IMR-90 (cell line): Measurements from ENCODE around the gene GBP7. TPM values are rescaled to one million over a fixed set of nuclear protein-coding genes. Genes with fewer than 3 reads are reported as not detected.

Experiments used
- ATAC-seq: fragments of 200-7000 bp; cut with Tn5 transposase; 2 replicates; pipeline ENCODE4 v1.9.1; 2020; ENCODE audit warnings: low read depth, mild to moderate bottlenecking, moderate library complexity
- BruUV-seq: library from RNA; stranded (reverse); fragments of 400-500 nt; replicated peaks from 2 replicates; lab custom pipeline; 2021; lab: Mats Ljungman, UMichigan
- CTCF ChIA-PET: fragments of 300-600 bp; formaldehyde crosslinking; extraction: SDS; loops from one replicate; lab custom pipeline; 2021; ENCODE audit warnings: antibody characterized with exemption; lab: Yijun Ruan, JAX
- POLR2A ChIA-PET: fragments of 300-600 bp; sonication (Branson Sonifier 250); formaldehyde crosslinking; loops from one replicate; lab custom pipeline; 2022; ENCODE audit warnings: antibody characterized with exemption; ENCODE audit not compliant: unreplicated experiment; lab: Charles Lee
- DNase-seq: peaks from one replicate; pipeline ENCODE4 v3.0.0; 2013
- H2AFZ ChIP-seq: replicated peaks from 2 replicates; pipeline ENCODE3; 2013; ENCODE audit warnings: low read length, mild to moderate bottlenecking; ENCODE audit not compliant: poor library complexity
- H2AK5ac ChIP-seq: 2 replicates; pipeline ENCODE4 v1.6.1; 2013; ENCODE audit warnings: low read depth, low read length, inconsistent platforms
- H2AK9ac ChIP-seq: replicated peaks from 2 replicates; pipeline ENCODE3; 2013; ENCODE audit warnings: mild to moderate bottlenecking, low read depth, low read length, moderate library complexity; ENCODE audit not compliant: poor library complexity
- H2BK120ac ChIP-seq: 2 replicates; pipeline ENCODE4 v1.6.1; 2013; ENCODE audit warnings: low read depth, low read length, inconsistent platforms
- H2BK15ac ChIP-seq: 3 replicates; pipeline ENCODE4 v1.6.1; 2013; ENCODE audit warnings: low read depth, low read length, inconsistent platforms
- H2BK20ac ChIP-seq: 2 replicates; pipeline ENCODE4 v1.6.1; 2013; ENCODE audit warnings: low read depth, mild to moderate bottlenecking, inconsistent platforms, low read length, moderate library complexity
- H2BK5ac ChIP-seq: 2 replicates; pipeline ENCODE4 v1.6.1; 2013; ENCODE audit warnings: mild to moderate bottlenecking, low read depth, low read length, inconsistent platforms; ENCODE audit not compliant: poor library complexity, severe bottlenecking
- H3K14ac ChIP-seq: replicated peaks from 2 replicates; pipeline ENCODE4 v1.6.1; 2013; ENCODE audit warnings: low read depth, low read length, inconsistent platforms
- H3K18ac ChIP-seq: 2 replicates; pipeline ENCODE4 v1.6.1; 2013; ENCODE audit warnings: low read depth, low read length, control low read depth
- H3K23ac ChIP-seq: 2 replicates; pipeline ENCODE4 v1.6.1; 2013; ENCODE audit warnings: low read depth, low read length, inconsistent platforms
- H3K27ac ChIP-seq: 2 replicates; pipeline ENCODE4 v1.5.1; 2013; ENCODE audit warnings: mild to moderate bottlenecking, control low read depth, low read length; ENCODE audit not compliant: insufficient read depth
- H3K27me3 ChIP-seq: 2 replicates; pipeline ENCODE4 v1.6.1; 2013; ENCODE audit warnings: low read length; ENCODE audit not compliant: control insufficient read depth, insufficient read depth
- H3K36me3 ChIP-seq: 2 replicates; pipeline ENCODE4 v1.6.1; 2013; ENCODE audit warnings: low read length, mixed read lengths; ENCODE audit not compliant: control insufficient read depth, insufficient read depth
- H3K4ac ChIP-seq: 2 replicates; pipeline ENCODE4 v1.6.1; 2013; ENCODE audit warnings: low read depth, low read length, inconsistent platforms
- H3K4me1 ChIP-seq: 2 replicates; pipeline ENCODE4 v1.6.1; 2013; ENCODE audit warnings: low read length, mixed read lengths; ENCODE audit not compliant: control insufficient read depth, insufficient read depth
- H3K4me2 ChIP-seq: 2 replicates; pipeline ENCODE4 v1.6.1; 2013; ENCODE audit warnings: low read depth, mild to moderate bottlenecking, control low read depth, low read length, moderate library complexity
- H3K4me3 ChIP-seq: 2 replicates; pipeline ENCODE4 v1.5.1; 2013; ENCODE audit warnings: low read depth, mild to moderate bottlenecking, control low read depth, low read length, moderate library complexity; ENCODE audit not compliant: insufficient read depth
- H3K56ac ChIP-seq: 2 replicates; pipeline ENCODE4 v1.6.1; 2013; ENCODE audit warnings: low read length, inconsistent platforms; ENCODE audit not compliant: insufficient read depth; ENCODE audit errors: extremely low read depth
- H3K79me1 ChIP-seq, 2 experiments: 2 replicates each; pipeline ENCODE4 v1.6.1; 2013; ENCODE audit warnings: low read length in 2 of 2, inconsistent platforms in 1 of 2, low read depth in 1 of 2
- H3K9ac ChIP-seq: 2 replicates; pipeline ENCODE4 v1.6.1; 2013; ENCODE audit warnings: low read depth, low read length, control low read depth
- H3K9me1 ChIP-seq: 2 replicates; pipeline ENCODE4 v1.6.1; 2013; ENCODE audit warnings: low read length, inconsistent platforms; ENCODE audit not compliant: insufficient read depth
- H3K9me3 ChIP-seq: 2 replicates; pipeline ENCODE4 v1.6.1; 2013; ENCODE audit warnings: low read length; ENCODE audit not compliant: control insufficient read depth, insufficient read depth
- H4K20me1 ChIP-seq: 2 replicates; pipeline ENCODE4 v1.6.1; 2013; ENCODE audit warnings: low read length, inconsistent platforms; ENCODE audit not compliant: insufficient read depth
- H4K5ac ChIP-seq: 2 replicates; pipeline ENCODE4 v1.6.1; 2013; ENCODE audit warnings: mild to moderate bottlenecking, low read depth, low read length, control low read depth
- H4K8ac ChIP-seq, 2 experiments: 2 replicates each; pipeline ENCODE4 v1.6.1; 2013; ENCODE audit warnings: low read depth in 2 of 2, low read length in 2 of 2, control low read depth in 1 of 2, inconsistent platforms in 1 of 2
- H4K91ac ChIP-seq: 2 replicates; pipeline ENCODE4 v1.6.1; 2013; ENCODE audit warnings: low read depth, low read length, inconsistent platforms; ENCODE audit not compliant: insufficient read depth
- CEBPB ChIP-seq: IDR thresholded peaks from 2 replicates; pipeline ENCODE4 v1.6.1; 2012; ENCODE audit warnings: low read depth, low read length, improper control_type of control experiment
- CTCF ChIP-seq: conservative IDR thresholded peaks from 2 replicates; pipeline ENCODE4 v1.5.1; 2012; ENCODE audit warnings: mild to moderate bottlenecking, low read depth, low read length, improper control_type of control experiment
- MAZ ChIP-seq: IDR thresholded peaks from 2 replicates; pipeline ENCODE4 v1.6.1; 2012; ENCODE audit warnings: low read depth, mild to moderate bottlenecking, low read length, improper control_type of control experiment, moderate library complexity, borderline replicate concordance
- RAD21 ChIP-seq: IDR thresholded peaks from 2 replicates; pipeline ENCODE4 v1.6.1; 2012; ENCODE audit warnings: low read length, improper control_type of control experiment
- SMC3 ChIP-seq: fragments of 150-350 bp; IDR thresholded peaks from 2 replicates; pipeline ENCODE4 v1.6.1; 2016; ENCODE audit warnings: low read depth, mild to moderate bottlenecking, antibody characterized with exemption, low read length, moderate library complexity
- dilution Hi-C: fragments of 300-500 bp; cut with HindIII; formaldehyde crosslinking; loops from one replicate; pipeline ENCODE4 v1.14.3; 2018; ENCODE audit warnings: low sequenced_read_pairs; ENCODE audit not compliant: unreplicated experiment
- in situ Hi-C: fragments of 300-500 bp; cut with MboI; formaldehyde crosslinking; loops from 3 replicates; pipeline ENCODE4 v1.14.3; 2019; ENCODE audit warnings: low sequenced_read_pairs, inconsistent platforms, mixed read lengths
- intact Hi-C: fragments of 100-400 bp; cut with micrococcal nuclease; formaldehyde crosslinking; loops from 2 replicates; pipeline ENCODE4 v1.10.0; 2022
- polyA plus RNA-seq, 3 experiments: library from polyadenylated mRNA; depleted of rRNA; stranded (reverse); fragments of >200 nt; gene quantifications; 2 replicates each; pipeline ENCODE4 v1.2.3, GENCODE V29; 2012; ENCODE audit warnings: low replicate concordance in 1 of 3
- total RNA-seq: library from RNA; depleted of rRNA; stranded (reverse); fragments of >200 nt; gene quantifications from 2 replicates; pipeline ENCODE4 v1.2.3, GENCODE V29; 2012; rRNA removed

GBP7 gene
- total and polyA plus RNA-seq, 2 of the 4 experiments (the other 2 are of a cell fraction): not detected

GRCh38 chr1:89085781-89086180 is 90.0 kb downstream of the GBP7 start:
- no peak for TF ChIP-seq MAZ
- TF ChIP-seq RAD21: peak; percentile 69
- no peak for TF ChIP-seq CEBPB
- peak; percentile 58 for TF ChIP-seq SMC3
- peak; percentile 72 for TF ChIP-seq CTCF
- Histone ChIP-seq H3K4me1 (no peaks in the 10 kb centered on the region), H3K56ac (no peak overlapping the region), H2BK20ac (no peak overlapping the region), H2BK15ac (no peak overlapping the region), H3K27me3 (no peaks in the 10 kb centered on the region), H3K4me2 (no peak overlapping the region), H3K18ac (no peak overlapping the region), H3K14ac (no peak overlapping the region), H3K36me3 (no peaks in the 10 kb centered on the region), H4K5ac (no peak overlapping the region), H3K79me1 (no peaks in the 10 kb centered on the region), H2BK120ac (no peak overlapping the region), H2AK5ac (no peak overlapping the region), H4K20me1 (no peaks in the 10 kb centered on the region), H4K8ac (no peak overlapping the region), H3K4me3 (no peak overlapping the region), H3K23ac (no peak overlapping the region), H3K9me3 (no peaks in the 10 kb centered on the region), H3K4ac (no peak overlapping the region), H2BK5ac (no peak overlapping the region), H2AK9ac (no peak overlapping the region), H4K91ac (no peak overlapping the region), H3K9ac (no peak overlapping the region), H3K9me1 (no peaks in the 10 kb centered on the region), H3K27ac (no peak overlapping the region), H2AFZ (no peak overlapping the region)
- intact Hi-C loops: loop anchor here (1.0 to 5.0 kb wide), 4 partner anchors 64 to 370 kb away; no protein-coding TSS in a partner anchor
- ATAC-seq: peak; percentile 91
- in situ Hi-C loops: no loop called here
- CTCF ChIA-PET: interaction anchor here (0.6 to 1.8 kb wide), 14 partner anchors 17 to 370 kb away, joined by 3 to 15 read pairs (median 5); partner anchors contain the start of gene GBP6
- peak; percentile 56 for DNase-seq
- BruUV-seq: no TSS peak
- dilution Hi-C loops: no loop called here
- POLR2A ChIA-PET: no interaction called here

Other genes with a start within 250 kb of the GBP7 start
- gene KYAT3, start 183.4 kb downstream of the GBP7 start, total RNA-seq: 20.4 and 34.2 TPM in 2 replicates
- 19.6 and 22.6 TPM in 2 replicates for gene KYAT3, start 183.4 kb downstream of the GBP7 start, polyA plus RNA-seq (2012; rRNA removed)
- 8.1 and 10.8 TPM in 2 replicates for gene RBMXL1, start 183.4 kb downstream of the GBP7 start, total RNA-seq
- gene RBMXL1, start 183.4 kb downstream of the GBP7 start, polyA plus RNA-seq (2012; rRNA removed): 2.8 and 3.5 TPM in 2 replicates
- gene GBP3, start 153.1 kb downstream of the GBP7 start, total RNA-seq: 42.5 and 50.0 TPM in 2 replicates
- 20.5 and 21.9 TPM in 2 replicates for gene GBP3, start 153.1 kb downstream of the GBP7 start, polyA plus RNA-seq (2012; rRNA removed)
- 108 and 118 TPM in 2 replicates for gene GBP1, start 110.8 kb downstream of the GBP7 start, total RNA-seq
- gene GBP1, start 110.8 kb downstream of the GBP7 start, polyA plus RNA-seq (2012; rRNA removed): 39.3 and 40.1 TPM in 2 replicates
- 12.8 and 17.7 TPM in 2 replicates for gene GBP2, start 49.9 kb downstream of the GBP7 start, total RNA-seq
- 6.7 and 8.2 TPM in 2 replicates for gene GBP2, start 49.9 kb downstream of the GBP7 start, polyA plus RNA-seq (2012; rRNA removed)
- gene GBP4, start 22.9 kb upstream of the GBP7 start, total RNA-seq: not detected in 2 replicates
- gene GBP4, start 22.9 kb upstream of the GBP7 start, polyA plus RNA-seq (2012; rRNA removed): not detected in 2 replicates
- not detected in 2 replicates for gene GBP5, start 96.9 kb upstream of the GBP7 start, total RNA-seq
- not detected in 2 replicates for gene GBP5, start 96.9 kb upstream of the GBP7 start, polyA plus RNA-seq (2012; rRNA removed)
- not detected in 2 replicates for gene GBP6, start 188.1 kb upstream of the GBP7 start, total RNA-seq
- not detected in 2 replicates for gene GBP6, start 188.1 kb upstream of the GBP7 start, polyA plus RNA-seq (2012; rRNA removed)